Measurements from ENCODE around the gene ASZ1. TPM values are rescaled to one million over a fixed set of nuclear protein-coding genes. Genes with fewer than 3 reads are reported as not detected.
"Not testable (repeated sequence)": the region's sequence is repeated elsewhere in the genome, so short reads cannot be mapped to it uniquely, and the experiment has no call there.

Gene ASZ1
- not detected in 2 replicates for total RNA-seq
- long read RNA-seq = 0 reads

DNA sequence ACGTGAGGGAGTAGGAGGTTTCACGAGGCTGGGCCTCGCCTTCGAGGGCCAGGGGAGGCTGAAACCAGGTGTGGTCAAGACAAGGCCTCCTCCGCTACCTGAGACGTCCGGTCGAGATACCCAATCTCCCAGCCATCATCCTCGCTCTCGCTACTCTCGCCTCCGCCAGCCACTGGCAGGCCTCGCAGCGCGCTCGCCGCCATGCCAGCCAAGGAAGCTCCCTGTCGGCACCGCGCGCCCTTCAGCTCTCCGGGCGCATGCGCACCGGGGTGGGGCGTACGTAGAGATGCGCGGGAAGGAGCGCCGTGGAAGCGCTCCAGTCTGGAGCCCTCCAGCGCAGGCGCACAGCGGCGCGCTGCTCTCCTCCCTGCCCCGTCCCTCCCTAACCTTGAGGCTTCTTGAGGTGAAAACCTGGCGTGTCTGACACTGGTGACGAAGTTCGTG lies at the start of gene ASZ1:
ASZ1 (minus strand) TSS at position 236 of the 444 bp plus-strand sequence; CDS start at position 203, 33 bp downstream.
- Mint-ChIP-seq H3K27me3 (ENCODE audit: unreplicated experiment) (peaks cover 14% of the 10 kb centered on the region), H3K4me1 (ENCODE audit: unreplicated experiment) (no peaks in the 10 kb centered on the region), H3K4me3 (ENCODE audit: unreplicated experiment) (no peak within 1 kb of the TSS), H3K36me3 (ENCODE audit: unreplicated experiment) (no peaks in the 10 kb centered on the region), H3K9me3 (ENCODE audit: unreplicated experiment) (no peaks in the 10 kb centered on the region), H3K27ac (ENCODE audit: unreplicated experiment) (no peak within 1 kb of the TSS)
- DNase-seq (ENCODE audit: extremely low spot score, unreplicated experiment) = no peak
- no peak for TF ChIP-seq CTCF (IDR thresholded peaks at IDR 0.05)

DNA sequence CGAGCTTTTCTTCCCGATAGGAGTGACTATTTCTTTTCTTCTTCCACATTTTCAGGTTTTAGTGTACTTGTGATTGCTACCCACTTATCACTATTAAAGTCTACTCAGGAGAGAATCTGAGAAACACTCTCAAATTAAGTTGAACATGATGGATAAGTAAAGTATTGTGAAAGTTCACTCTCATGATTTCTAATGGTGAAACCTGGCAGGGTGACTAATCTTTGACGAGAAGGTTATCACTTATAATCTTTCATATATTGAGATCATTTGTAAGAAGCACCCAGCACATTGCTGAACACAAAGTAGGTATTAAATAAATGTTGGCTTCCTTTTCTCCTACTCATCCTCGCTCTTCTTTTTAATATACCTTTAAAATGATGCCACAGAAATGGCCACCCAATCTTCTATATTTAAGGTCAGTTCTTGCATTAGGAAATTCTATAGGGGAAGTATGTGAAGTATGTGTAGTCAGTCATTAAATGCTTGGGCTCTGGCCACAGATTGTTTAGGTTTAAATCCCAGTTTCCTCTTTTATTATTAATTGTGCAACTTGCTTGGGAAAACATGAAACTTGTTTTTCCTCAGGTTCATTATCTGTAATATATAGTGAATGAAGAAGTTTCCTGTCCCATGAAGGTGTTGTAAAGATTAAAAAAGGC lies 49.4 kb upstream of the ASZ1 start:
- peaks cover 53% of the 10 kb centered on the region for H3K27me3 Mint-ChIP-seq (ENCODE audit: unreplicated experiment)
- H3K4me1 Mint-ChIP-seq (ENCODE audit: unreplicated experiment) = peaks cover 11% of the 10 kb centered on the region
- H3K36me3 Mint-ChIP-seq (ENCODE audit: unreplicated experiment) = no peaks in the 10 kb centered on the region
- TF ChIP-seq CTCF (IDR thresholded peaks at IDR 0.05) = no peak
- DNase-seq (ENCODE audit: extremely low spot score, unreplicated experiment) = no peak
- H3K27ac Mint-ChIP-seq (ENCODE audit: unreplicated experiment) = no peak overlapping the region
- no peak overlapping the region for H3K4me3 Mint-ChIP-seq (ENCODE audit: unreplicated experiment)
- no peaks in the 10 kb centered on the region for H3K9me3 Mint-ChIP-seq (ENCODE audit: unreplicated experiment)

DNA sequence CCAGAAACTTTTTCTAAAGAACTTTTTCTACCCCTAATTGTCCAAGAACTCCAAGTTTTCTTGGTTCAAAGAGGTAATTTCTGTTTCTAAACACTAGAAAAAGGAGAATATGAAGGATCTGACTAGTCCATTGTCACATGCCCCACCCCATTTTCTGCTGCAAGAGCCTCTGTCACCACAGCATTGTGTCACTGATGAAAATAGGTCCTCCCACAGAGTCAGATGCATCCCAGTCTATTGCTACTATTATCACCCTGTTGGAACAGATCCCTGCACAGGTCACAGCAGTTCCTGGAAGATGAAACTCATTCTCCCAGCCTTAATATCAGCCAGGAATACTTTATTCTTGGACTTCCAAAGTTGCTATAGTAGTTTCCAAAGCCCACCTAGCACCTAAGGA lies 45.0 kb upstream of the ASZ1 start:
- Mint-ChIP-seq H3K4me3 (ENCODE audit: unreplicated experiment) (no peak overlapping the region), H3K9me3 (ENCODE audit: unreplicated experiment) (no peaks in the 10 kb centered on the region), H3K27me3 (ENCODE audit: unreplicated experiment) (peaks cover 24% of the 10 kb centered on the region), H3K27ac (ENCODE audit: unreplicated experiment) (no peak overlapping the region), H3K4me1 (ENCODE audit: unreplicated experiment) (no peaks in the 10 kb centered on the region), H3K36me3 (ENCODE audit: unreplicated experiment) (no peaks in the 10 kb centered on the region)
- no peak for TF ChIP-seq CTCF (IDR thresholded peaks at IDR 0.05)
- no peak for DNase-seq (ENCODE audit: extremely low spot score, unreplicated experiment)

DNA sequence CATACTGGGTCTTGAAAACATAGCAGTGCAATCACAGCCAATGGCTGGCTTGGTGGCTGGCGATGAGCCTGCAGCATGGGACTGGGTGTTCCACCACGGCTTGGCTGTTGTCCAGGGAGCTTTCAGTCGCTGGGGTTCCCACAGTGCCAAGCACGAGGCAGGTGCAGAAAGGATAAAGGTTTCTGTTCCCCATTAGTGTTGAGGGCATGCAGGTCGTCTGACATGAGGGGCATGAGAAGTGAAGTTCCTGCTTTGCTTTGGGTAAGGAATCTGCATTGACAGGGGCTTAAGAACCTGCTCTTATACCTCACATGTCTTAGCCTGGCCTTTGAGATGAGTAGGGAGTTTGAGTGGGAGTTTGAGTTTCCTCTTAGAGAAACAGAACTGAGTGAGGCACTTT lies 43.5 kb upstream of the ASZ1 start:
- no peak overlapping the region for H3K27ac Mint-ChIP-seq (ENCODE audit: unreplicated experiment)
- no peak overlapping the region for H3K4me3 Mint-ChIP-seq (ENCODE audit: unreplicated experiment)
- DNase-seq (ENCODE audit: extremely low spot score, unreplicated experiment) = no peak
- no peak for TF ChIP-seq CTCF (IDR thresholded peaks at IDR 0.05)
- peaks cover 16% of the 10 kb centered on the region for H3K27me3 Mint-ChIP-seq (ENCODE audit: unreplicated experiment)
- no peaks in the 10 kb centered on the region for H3K36me3 Mint-ChIP-seq (ENCODE audit: unreplicated experiment)
- H3K4me1 Mint-ChIP-seq (ENCODE audit: unreplicated experiment) = no peaks in the 10 kb centered on the region
- no peaks in the 10 kb centered on the region for H3K9me3 Mint-ChIP-seq (ENCODE audit: unreplicated experiment)

DNA sequence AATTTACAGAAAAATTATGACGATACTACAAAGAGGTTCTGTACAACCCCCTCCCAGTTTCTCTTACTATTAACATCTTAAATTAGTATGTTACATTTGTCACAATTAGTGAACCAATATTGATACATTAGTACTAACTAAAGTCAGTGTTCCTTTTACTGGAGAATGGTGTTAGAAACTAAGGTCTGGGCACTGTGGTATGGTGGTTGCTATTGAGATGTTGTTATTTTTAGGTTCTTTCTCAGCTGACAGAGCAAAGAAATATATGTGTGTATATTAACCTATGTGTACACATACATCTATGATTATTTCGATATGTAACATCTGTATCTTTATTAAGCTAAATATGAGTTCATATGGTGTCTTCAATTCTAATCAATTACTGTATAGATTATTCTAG lies 40.9 kb upstream of the ASZ1 start:
- H3K27me3 Mint-ChIP-seq (ENCODE audit: unreplicated experiment) = peaks cover 12% of the 10 kb centered on the region
- no peak overlapping the region for H3K27ac Mint-ChIP-seq (ENCODE audit: unreplicated experiment)
- no peak for TF ChIP-seq CTCF (IDR thresholded peaks at IDR 0.05)
- H3K36me3 Mint-ChIP-seq (ENCODE audit: unreplicated experiment) = no peaks in the 10 kb centered on the region
- no peak for DNase-seq (ENCODE audit: extremely low spot score, unreplicated experiment)
- no peaks in the 10 kb centered on the region for H3K4me1 Mint-ChIP-seq (ENCODE audit: unreplicated experiment)
- H3K4me3 Mint-ChIP-seq (ENCODE audit: unreplicated experiment) = no peak overlapping the region
- peaks cover 7% of the 10 kb centered on the region for H3K9me3 Mint-ChIP-seq (ENCODE audit: unreplicated experiment)

DNA sequence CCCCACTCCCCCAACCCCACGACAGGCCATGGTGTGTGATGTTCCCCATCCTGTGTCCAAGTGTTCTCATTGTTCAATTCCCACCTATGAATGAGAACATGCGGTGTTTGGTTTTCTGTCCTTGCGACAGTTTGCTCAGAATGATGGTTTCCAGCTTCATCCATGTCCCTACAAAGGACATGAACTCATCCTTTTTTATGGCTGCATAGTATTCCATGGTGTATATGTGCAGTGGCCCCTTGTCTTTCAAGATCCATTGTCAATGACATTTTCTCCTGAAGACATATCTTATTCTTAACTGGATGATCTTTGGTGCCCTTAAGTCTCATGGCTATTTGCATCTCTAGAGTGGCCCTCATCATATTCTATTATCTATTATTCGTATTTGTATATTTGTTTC lies 33.5 kb upstream of the ASZ1 start:
- H3K4me1 Mint-ChIP-seq (ENCODE audit: unreplicated experiment); H3K9me3 Mint-ChIP-seq (ENCODE audit: unreplicated experiment); DNase-seq (ENCODE audit: extremely low spot score, unreplicated experiment); H3K4me3 Mint-ChIP-seq (ENCODE audit: unreplicated experiment); H3K36me3 Mint-ChIP-seq (ENCODE audit: unreplicated experiment); H3K27ac Mint-ChIP-seq (ENCODE audit: unreplicated experiment): not testable (repeated sequence)
- H3K27me3 Mint-ChIP-seq (ENCODE audit: unreplicated experiment) = peaks cover 15% of the 10 kb centered on the region

All from osteocyte (in vitro differentiated cells).